GM19238 (cell line): ENCODE measurements around the gene HLA-F.

ENCODE experiments used
- DNase-seq: peaks from one replicate; pipeline ENCODE4 v3.0.0; 2011; ENCODE audit warnings: low spot score; ENCODE audit not compliant: insufficient read length

HLA-F gene

DNA sequence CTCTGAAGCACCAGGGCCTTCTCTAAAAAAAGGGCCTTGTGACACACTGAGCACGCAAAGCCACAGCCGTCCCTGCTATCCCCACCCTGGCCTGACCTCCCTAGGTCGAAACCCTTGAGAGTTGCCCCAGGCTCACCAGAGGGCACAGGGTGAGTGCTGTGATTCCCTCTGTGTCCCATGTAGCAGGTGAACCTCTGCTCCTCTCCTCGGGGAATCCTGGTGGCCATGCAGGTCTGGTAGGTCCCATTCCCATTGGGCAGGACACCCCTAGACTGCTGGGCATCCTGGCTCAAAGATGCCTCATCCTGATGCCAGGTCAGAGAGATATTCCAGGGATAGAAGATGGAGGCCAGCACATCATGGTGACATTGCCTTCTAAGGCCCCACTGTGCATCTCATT lies 20.9 kb downstream of the HLA-F start:
- no peak for DNase-seq

GRCh38 chr6:29744621-29745020 lies 21.4 kb downstream of the HLA-F start:
- no peak for DNase-seq

DNA sequence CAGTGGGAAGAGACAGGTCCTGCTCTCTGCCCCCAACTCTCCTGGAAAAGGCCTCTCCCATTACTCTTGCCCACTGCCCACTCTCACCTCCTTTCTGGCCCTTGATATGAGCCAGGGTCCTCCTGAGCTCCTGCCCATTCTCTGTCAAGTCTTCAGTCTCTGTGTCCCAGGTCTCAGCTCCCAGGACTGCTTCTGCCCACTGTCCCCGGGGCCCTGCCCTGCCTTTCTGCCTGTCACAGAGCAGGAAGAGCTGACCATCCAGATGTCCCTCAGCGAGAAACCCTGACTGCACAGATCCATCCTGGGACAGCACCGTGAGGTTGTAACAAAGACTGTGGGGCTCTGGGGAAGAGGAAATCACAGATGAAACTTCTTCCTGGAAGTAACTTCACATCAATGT lies 22.2 kb downstream of the HLA-F start:
- DNase-seq = no peak

GRCh38 chr6:29745855-29746449 lies 22.7 kb downstream of the HLA-F start:
- no peak for DNase-seq

- no peak for DNase-seq
Observed at GRCh38 chr6:29746846-29747687, 23.8 kb downstream of the HLA-F start.

DNA sequence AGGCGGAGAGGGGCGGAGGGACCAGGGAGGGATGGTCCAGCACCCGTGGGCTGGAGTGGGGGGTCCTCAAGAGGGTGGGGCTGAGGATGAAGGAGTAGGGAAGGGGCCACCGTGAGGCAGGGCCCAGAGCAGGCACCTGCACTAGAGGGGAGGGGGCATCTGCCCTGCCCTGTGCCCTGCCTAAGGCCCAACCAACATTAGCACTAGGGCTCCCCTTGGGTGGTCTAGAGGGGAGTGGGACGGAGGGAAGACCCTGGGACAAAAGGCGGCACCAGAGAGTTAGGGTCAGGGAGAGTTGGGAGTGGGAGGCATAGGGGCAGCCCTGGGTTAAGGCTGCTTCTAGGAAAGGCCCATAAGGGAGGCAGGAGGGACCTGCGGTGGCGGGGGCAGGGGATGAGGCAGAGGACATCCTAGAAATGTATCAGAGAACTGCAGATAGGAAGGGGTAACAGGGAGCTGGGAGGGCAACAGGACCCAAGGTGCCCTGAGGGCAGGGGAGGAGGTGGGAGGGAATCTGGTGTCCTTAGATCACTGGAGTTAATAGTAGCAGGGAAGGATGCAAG lies 24.5 kb downstream of the HLA-F start:
- DNase-seq = no peak

DNA sequence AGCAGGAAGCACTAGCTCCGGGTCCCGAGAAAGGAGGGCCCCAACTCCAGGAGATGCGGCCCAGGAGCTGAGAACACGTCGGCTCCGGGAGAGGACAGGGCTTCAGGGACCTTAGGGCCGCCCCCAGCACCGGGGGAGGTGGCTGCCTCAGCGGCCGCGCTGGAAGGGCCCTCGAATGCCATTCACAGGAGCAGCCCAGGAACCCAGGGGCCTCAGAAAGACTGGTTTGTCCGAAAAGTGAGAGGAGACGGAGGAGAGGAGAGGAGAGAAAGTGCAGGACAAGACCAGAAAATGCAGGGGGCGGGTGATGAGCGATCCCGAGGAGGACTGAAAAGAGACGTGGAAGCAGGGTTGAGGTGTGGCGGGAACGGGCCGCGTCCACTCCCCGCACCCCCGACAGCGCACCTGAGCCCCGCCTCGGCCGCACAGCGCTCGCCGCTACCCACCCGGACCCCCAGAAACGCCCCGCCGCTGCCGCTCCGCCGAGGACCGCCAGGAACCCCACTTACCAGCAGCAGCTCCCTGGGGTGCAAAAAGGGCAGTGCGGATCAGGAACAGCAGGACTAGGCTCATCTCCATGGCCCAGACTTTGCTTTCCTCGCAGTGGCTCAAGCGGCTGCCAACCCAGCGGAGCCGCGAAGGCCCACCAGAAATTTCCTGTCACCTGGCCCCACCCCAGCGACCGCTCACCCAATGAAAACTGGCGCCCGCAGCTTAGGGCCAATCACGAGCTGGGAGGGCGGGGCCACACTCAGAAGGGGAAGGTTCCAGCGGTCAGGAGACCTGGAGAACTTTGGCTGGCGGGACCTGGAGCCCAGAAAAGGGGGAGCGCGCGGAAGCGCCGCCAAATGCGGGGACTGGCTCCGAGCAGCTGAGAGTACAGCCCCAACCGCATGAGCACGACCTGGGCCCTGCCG lies 25.4 kb downstream of the HLA-F start:
- DNase-seq = peak; percentile 93

GRCh38 chr6:29749308-29749662 lies 26.1 kb downstream of the HLA-F start:
- no peak for DNase-seq

DNA sequence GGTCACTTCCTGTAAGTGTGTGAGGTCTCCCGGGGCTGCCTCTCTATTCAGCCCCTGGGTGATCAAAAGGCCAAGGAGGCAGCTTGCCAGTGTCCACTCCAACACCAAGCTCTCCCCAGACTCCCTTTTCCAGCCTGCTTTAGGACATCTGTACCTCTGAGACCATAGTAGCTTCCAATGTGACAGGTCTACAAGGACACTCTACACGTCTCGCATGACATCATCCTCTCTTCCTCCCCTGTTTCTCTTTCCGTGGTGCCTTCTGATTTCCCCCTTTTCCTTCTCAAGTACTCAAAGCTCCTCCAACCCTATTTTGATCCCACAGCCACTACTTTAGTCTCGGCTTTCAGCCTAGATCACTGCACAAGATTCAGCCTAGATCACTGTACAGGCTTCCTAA lies 26.4 kb downstream of the HLA-F start:
- DNase-seq = no peak

DNA sequence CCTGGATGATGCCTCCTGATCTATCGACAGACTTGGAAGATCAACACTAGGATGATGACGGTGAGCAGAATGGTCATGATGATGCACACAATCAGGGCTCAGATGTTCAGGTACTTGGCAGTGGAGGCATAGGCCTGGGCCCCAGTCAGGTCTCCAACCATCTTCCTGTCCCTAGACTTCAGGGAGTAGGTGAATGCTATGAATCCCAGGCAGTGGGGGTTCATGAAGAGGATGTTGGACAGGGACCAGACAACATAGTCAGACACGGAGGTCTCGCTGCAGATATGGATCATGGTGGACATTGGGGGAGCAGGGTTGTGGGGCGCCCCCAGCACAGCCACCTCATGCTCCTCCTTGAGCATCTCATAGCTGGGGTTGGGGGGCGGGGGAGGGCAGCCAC lies 27.5 kb downstream of the HLA-F start:
- no peak for DNase-seq

GRCh38 chr6:29751480-29751879 lies 28.2 kb downstream of the HLA-F start:
- DNase-seq = no peak

- DNase-seq = peak; percentile 77
Observed at GRCh38 chr6:29752451-29753308, 29.4 kb downstream of the HLA-F start.

DNA sequence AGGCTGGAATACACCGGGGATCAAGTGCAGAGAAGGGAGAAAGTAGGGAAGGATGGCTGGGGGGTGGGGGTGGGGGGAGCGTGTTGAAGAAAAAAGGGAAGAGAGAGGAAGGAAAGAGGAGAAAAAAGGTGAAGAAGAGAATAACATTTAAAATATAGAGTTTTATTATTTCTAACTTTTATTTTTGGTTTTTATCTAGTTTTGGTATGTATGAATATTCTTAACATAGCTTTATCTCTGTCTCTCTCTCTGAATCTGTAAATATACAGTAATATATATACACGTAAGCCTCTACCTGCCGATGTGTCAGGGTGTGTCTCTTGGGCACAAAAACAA lies 30.0 kb downstream of the HLA-F start:
- no peak for DNase-seq

- DNase-seq = no peak
Observed at GRCh38 chr6:29755295-29755871, 32.1 kb downstream of the HLA-F start.

- DNase-seq = no peak
Observed at GRCh38 chr6:29757282-29757681, 34.0 kb downstream of the HLA-F start.

DNA sequence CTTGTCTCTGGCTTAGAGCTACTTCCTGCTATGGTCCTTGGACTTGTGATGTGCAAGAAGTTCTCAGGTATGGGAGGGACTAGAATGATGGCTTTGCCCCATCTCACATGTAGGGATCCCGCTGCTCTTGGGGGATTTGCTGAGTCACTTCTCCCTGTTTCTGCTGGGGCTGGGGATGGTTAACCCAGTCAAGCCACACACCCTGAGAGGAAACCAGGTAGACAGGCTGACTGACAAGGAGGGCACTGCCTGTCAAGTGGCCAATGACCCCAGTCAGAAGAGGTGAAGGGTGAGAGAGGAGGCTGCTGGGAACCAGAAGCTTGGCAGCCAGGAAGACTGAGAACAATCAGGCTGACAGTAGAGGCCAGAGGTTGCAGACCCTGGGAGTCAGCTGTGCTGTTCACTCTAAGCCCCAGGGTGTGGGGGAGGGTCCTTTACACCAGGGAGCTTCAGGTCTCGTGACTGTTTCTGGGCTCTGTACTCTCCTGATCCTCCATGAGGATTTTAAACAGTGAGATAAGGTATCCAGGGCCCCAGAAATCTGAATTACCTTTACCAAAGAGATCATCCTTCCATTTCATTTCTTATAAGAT lies 34.6 kb downstream of the HLA-F start:
- DNase-seq = no peak

DNA sequence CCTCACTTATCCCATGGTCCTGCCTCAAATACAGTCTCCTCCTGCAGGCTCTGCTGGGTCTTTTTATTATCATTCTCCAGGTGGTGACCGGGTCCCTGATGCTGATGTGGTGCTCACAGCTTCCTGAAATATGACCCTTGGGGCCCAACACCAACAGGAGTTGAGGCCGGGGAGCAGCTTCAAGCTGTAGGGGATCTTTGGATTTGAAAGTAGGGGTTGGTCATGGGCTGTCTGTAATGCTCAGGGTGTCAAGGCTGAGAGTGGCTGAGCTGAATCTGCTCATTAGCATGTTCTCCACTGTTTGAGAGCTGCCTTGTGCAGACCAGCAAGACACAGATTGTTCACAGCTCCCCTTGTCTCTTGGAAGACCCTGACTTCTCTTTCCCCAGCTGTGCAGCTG lies 35.5 kb downstream of the HLA-F start:
- no peak for DNase-seq

DNA sequence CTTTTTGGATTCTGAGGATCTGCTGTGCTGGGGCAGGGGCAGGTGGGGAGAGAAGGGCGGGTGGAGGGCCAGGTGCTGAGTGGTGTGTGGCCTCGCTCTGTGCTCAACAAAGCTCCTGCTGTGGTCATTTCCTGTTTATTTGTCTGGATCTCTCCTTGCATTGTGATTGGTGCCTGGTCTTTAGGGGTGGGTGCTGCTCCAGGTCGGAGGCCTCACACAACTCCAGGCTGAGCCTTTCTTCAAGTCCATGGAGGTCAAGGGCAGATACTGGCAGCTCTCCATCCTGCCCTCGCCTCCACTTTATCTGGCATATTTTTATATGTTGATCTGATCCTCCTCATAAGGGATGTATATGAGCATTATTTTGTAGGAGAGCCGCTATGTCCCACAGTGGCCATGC lies 36.2 kb downstream of the HLA-F start:
- DNase-seq = no peak

DNA sequence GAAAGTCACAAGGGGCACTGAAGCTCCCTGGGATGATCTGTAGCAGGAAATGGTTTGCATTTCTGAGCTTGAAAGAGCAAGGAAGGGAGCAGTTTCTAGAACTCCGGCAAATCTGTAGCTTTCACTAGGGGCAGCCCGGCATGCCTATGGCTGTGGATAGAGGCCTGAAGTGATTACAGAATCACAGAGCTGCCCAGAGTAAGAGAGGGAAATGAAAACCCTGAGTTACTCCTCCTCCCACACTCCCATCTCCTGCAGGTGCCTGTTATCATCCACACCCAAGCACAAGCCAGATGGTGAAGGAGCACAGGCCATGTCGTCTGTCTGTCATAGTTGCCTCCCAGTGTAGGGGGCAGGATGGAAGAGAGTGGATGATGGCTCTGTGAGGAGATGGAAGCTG lies 37.1 kb downstream of the HLA-F start:
- no peak for DNase-seq

GRCh38 chr6:29762051-29762450 lies 38.8 kb downstream of the HLA-F start:
- no peak for DNase-seq
